GM21447 (cell line): Measurements from ENCODE around the gene CAPN3.

Source experiments
- ATAC-seq: cut with Tn5 transposase; IDR thresholded peaks from one replicate; pipeline ENCODE4 v1.9.1; 2021; ENCODE audit not compliant: unreplicated experiment

CAPN3 gene

GRCh38 chr15:42449770-42450424, 90.6 kb downstream of the CAPN3 start:
- ATAC-seq, result no peak

GRCh38 chr15:42450425-42450790, 91.1 kb downstream of the CAPN3 start:
- ATAC-seq, result no peak

- no peak for ATAC-seq
Observed at GRCh38 chr15:42453826-42454225, 94.5 kb downstream of the CAPN3 start.

GRCh38 chr15:42456531-42456930, 97.2 kb downstream of the CAPN3 start:
- ATAC-seq, result no peak

- ATAC-seq, result no peak
Observed at GRCh38 chr15:42456971-42457370, 97.7 kb downstream of the CAPN3 start.

- peak; percentile 75 for ATAC-seq
Observed at GRCh38 chr15:42457445-42458442, 98.4 kb downstream of the CAPN3 start.

- no peak for ATAC-seq
Observed at GRCh38 chr15:42461261-42461660, 102.0 kb downstream of the CAPN3 start.
